DMS114 treated with DMSO at 0.1 percent for 48 hours (cell line): ENCODE measurements around the gene CBX6.
"Not testable (repeated sequence)": the region's sequence is repeated elsewhere in the genome, so short reads cannot be mapped to it uniquely, and the experiment has no call there.

ENCODE experiments used
- DNase-seq: peaks from one replicate; lab custom pipeline; 2025; ENCODE audit not compliant: unreplicated experiment; lab: John Stamatoyannopoulos, UW

The CBX6 gene

DNA sequence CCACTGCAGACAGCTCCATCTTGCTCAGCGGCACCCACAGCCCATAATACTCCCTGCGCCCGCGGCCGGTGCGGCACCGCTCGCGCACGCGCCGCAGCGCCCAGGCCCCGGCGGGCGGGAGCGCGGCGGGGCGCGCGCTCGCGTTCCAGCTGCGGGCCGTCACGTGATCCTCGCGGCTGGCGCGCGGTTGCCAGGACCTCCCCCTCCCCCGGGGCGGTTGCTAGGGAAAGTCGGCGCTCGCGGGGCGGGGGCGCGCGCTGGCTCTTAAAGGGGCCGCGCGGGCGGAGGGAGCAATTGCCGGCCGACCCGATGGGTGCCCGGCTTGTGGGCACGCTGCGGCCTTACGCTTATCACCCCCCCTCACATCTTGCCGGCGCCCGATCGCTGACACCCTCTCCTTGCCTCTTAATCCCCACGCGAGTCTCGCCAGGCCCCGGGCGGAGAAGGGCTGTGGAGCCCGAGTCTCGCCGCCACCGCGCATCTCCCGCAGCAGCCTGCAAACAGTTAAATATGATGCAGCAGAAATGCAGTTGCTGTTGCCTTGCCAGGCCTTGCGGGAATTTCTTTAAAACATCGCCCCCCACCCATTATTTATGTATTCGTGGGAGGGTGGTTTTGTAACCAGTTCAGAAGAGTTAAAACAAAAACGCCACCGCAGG lies at the start of gene CBX6:
TSS of gene CBX6 (minus strand) at position 45 of the 659 bp plus-strand sequence. CDS start at position 19, 26 bp downstream.
- peak; percentile 80 for DNase-seq

- no peak for DNase-seq
Measured at GRCh38 chr22:38921806-38922205, 49.8 kb upstream of the CBX6 start.

- no peak for DNase-seq
Measured at GRCh38 chr22:38921120-38921519, 49.1 kb upstream of the CBX6 start.

DNA sequence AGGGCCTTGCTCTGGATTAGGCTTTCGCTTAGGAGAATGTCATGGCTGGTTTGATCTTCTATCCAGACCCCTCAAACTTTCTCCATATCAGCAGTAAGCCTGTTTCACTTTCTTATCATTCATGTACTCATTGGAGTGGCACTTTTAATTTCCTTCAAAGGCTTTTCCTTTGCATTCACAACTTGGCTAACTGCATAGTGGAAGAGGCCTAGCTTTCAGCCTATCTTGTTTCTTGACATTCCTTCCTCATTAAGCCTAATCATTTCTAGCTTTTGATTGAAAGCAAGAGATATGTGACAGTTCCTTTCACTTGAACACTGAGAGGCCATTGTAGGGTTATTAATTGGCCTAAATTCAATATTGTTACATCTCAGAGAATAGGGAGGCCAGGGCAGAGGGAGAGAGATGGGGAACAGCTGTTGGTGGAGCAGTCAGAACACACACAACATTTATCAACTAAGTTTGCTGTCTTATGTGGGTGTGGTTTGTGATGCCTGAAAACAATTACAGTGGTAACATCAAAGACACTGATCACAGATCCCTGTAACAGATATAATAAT lies 47.7 kb upstream of the CBX6 start:
- no peak for DNase-seq

- no peak for DNase-seq
Measured at GRCh38 chr22:38911434-38911833, 39.4 kb upstream of the CBX6 start.

DNA sequence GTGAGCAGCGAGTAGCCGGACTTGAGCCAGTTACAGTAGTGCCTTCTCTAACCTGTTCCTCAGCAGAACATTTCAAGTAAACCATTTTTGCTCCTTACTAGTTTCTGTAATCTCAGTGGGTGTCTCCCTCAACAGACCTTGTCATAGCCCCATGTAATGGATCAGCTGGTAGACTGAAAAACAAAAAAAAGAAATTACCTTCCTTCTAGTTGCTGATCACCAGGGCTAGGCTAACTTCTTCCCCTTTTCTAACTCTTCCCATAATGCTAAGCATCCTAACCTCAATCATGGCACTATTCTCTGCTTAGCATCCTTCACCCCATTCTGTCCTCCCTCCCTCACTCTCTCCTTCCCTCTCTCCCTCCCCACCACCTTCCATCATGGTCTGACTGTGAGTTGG lies 35.8 kb upstream of the CBX6 start:
- no peak for DNase-seq

GRCh38 chr22:38906052-38906451 lies 34.0 kb upstream of the CBX6 start:
- DNase-seq = no peak

DNA sequence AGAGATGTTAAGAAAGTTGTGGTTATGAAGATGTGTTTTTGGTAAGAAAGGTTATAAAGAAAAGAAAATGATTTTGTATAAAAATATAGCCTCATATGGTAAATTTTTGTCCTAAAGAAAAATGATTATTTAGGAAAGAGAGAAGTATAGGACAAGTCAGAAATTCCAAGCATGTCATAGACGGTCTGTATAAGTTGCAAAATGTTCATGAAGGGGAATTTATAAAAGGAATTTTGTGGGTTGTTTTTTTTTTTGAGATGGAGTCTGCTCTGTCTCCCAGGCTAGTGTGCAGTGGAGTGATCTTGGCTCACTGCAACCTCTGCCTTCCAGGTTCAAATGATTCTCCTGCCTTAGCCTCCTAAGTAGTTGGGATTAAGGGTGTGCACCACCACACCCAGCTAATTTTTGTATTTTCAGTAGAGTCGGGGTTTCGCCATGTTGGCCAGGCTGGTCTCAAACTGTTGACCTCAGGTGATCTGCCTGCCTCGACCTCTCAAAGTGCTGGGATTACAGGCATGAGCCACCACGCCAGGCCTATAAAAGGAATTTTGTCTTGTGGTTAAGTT lies 32.1 kb upstream of the CBX6 start:
- not testable (repeated sequence) for DNase-seq

DNA sequence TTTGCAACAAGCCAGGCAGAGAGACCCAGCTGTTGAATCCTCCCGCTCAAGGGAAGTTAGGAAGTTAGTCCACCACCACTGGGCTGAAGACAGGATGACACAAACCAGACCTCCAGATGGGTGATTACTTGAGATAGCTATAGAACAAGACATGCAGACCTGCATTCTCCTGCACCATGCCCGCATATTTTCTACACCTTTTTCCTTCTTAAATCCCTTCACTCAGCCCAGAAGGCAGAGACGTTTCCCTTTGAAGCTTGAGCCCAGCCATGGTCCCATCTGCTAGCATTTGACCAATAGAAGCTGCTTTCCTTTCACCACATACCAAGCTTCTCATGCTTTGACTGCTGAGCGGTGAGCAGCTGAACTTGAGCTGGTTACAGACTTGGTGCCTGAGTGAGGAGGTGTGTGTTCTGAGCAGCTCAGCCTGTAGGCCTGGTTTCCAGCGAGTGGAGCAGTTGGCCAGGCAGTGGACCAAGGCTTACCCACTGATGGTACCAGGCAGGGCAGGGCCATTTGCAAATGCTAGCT lies 29.2 kb upstream of the CBX6 start:
- no peak for DNase-seq

GRCh38 chr22:38900677-38901076 lies 28.7 kb upstream of the CBX6 start:
- no peak for DNase-seq

DNA sequence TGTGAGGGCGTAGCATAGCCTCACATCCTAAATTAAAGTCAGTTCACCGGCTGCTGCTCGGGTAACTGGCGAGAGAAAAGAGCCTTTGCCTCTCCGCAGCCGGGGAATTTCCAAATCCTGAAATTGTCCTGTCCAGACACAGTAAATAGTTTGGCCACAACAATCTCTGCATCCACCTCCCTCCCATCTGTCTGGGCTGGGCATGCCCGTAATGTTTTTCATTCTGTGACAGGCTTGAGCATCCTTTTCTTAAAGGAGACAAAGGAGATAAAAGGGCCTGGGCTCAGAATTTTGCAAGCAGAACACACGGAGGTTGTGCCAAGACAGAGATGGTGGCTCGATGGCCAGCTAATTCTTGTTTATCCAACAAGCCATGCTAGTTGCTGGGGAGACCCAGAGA lies 19.2 kb upstream of the CBX6 start:
- no peak for DNase-seq

- no peak for DNase-seq
Measured at GRCh38 chr22:38890377-38890776, 18.4 kb upstream of the CBX6 start.

- DNase-seq = no peak
Measured at GRCh38 chr22:38886333-38886732, 14.3 kb upstream of the CBX6 start.

- no peak for DNase-seq
Measured at GRCh38 chr22:38882972-38883622, 11.1 kb upstream of the CBX6 start.

- no peak for DNase-seq
Measured at GRCh38 chr22:38881997-38882879, 10.2 kb upstream of the CBX6 start.

DNA sequence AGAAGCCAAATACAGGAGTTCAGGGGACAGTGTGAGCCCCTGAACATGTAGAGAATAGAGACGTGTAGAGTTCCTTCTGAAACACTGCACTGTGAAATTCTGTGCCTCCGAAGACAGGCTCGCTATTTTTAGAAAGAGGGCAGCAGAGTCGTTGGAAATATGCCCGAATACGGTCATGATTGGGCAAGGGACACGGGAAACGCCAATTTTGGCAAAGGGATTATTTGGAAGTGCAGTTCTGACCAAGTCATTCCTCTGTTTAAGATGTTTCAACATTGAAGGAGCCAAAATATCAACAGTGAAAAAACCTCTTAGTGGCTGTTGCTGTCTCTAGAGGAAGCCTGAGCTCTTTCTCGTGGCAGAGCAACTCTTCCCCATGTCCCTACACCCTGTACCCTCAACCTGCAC lies 9.5 kb upstream of the CBX6 start:
- no peak for DNase-seq

GRCh38 chr22:38879961-38880360 lies 7.9 kb upstream of the CBX6 start:
- no peak for DNase-seq

DNA sequence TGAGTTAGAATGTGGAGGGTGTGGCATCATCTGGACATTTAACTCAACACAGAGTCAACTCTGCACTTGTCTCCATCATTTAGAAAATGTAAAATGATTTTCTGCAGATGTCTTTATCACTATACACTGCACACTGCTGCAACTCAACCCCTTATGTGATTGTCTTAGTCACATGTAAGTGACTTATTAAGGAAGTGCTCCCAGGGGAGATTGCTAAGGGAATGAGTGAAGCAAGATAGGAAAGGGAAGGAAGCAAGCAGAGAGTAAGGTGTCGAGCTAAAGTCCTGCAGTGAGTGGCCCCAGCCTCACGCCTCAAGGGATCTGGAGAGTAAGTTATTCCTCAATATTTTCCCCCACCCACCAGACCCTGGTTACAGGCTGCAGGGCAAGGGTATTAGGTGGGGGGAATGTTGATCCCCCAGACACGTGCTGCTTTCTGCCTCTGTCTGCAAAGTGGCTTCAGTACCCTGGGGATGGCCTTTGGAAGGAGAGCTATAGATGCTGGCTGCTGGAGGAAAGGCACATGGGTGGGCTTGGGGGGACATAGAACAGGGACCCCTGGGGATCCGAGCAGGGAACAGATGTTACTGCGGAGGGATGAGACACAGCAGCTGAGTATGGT lies 7.2 kb upstream of the CBX6 start:
- no peak for DNase-seq

- DNase-seq = no peak
Measured at GRCh38 chr22:38878001-38878400, 6.0 kb upstream of the CBX6 start.

DNA sequence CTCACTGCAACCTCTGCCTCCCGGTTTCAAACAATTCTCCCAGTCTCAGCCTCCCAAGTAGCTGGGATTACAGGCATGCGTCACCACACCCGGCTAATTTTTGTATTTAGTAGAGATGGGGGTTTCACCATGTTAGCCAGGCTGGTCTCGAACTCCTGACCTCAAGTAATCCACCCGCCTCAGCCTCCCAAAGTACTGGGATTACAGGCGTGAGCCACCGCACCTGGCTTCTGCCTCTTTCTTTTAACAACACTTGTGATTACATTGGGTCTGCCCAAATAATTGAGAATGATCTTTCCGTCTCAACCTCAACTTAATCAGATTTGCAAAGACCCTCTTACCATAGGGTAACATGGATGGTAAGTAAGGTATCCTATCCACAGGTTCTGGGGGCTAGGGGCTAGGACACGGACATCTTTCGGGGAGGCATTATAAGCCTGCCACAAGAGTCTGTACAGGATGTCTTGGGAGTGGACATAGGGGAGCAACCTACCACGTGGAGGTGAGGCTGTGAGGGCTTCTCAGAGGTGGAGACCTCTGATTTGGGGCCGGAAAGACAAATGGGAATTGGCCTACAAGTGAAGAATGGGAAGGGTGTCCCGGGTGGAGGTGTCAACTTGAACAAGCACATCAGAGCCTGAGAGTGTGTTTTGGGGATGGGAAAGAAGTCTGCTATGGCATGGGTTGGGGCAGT lies 2.7 kb upstream of the CBX6 start:
- DNase-seq = no peak
